ENCODE measurements around the gene NMT2. TPM values are rescaled to one million over a fixed set of nuclear protein-coding genes. Genes with fewer than 3 reads are reported as not detected.

Gene NMT2
- 35.6 TPM for total RNA-seq

GRCh38 chr10:15168291-15168785, at the start of gene NMT2:
NMT2 (minus strand) TSS chr10:15168693; CDS start chr10:15168612, 81 bp downstream.

GRCh38 chr10:15097011-15097812, 71.3 kb downstream of the NMT2 start, which contains the start of gene RPP38:
RPP38 (plus strand) TSS chr10:15097355; CDS start chr10:15103315, 5,960 bp downstream.

GRCh38 chr10:15088428-15089261, 79.8 kb downstream of the NMT2 start, which contains the start of gene ACBD7:
ACBD7 (minus strand) TSS chr10:15088776; CDS start chr10:15088728, 48 bp downstream.

Other genes starting within 250 kb of the NMT2 start
- 13.6 TPM for gene DCLRE1C, start 214.6 kb downstream of the NMT2 start, total RNA-seq
- not detected for gene MEIG1, start 209.3 kb downstream of the NMT2 start, total RNA-seq
- 0.93 TPM for gene OLAH, start 124.8 kb downstream of the NMT2 start, total RNA-seq
- 9.8 TPM for gene ACBD7, start 79.9 kb downstream of the NMT2 start, total RNA-seq
- 11.1 TPM for gene RPP38, start 71.3 kb downstream of the NMT2 start, total RNA-seq
- gene FAM171A1, start 202.6 kb upstream of the NMT2 start, total RNA-seq = 35.1 TPM